Spleen (tissue), 7 donors: ENCODE measurements around the gene ZNF831.

Experiments
- CTCF ChIP-seq, 11 experiments: fragments of 200-600 bp in 7 of 11; fragments of 450-650 bp in 4 of 11; sonication (generic) in 4 of 11; IDR thresholded peaks in 8 of 11; conservative IDR thresholded peaks in 3 of 11; 1 replicate in 7 of 11; 2 replicates in 4 of 11; pipeline versions ENCODE4 v1.4.0 to v1.8.0; 2016 to 2021; ENCODE audit warnings: antibody characterized with exemption in 11 of 11, inconsistent platforms in 4 of 11, mild to moderate bottlenecking in 1 of 11
- POLR2A ChIP-seq, 3 donors: fragments of 450-650 bp; IDR thresholded peaks; one replicate each; pipeline ENCODE4 v1.5.1; 2017; ENCODE audit warnings: antibody characterized with exemption in 3 of 3, mild to moderate bottlenecking in 1 of 3
- donor health status: DM: no; HTN: no; CAD: no; lungs with moderate emphysema.
- donor health status: DM: no; HTN: no; CAD: no.
- donor health status: DM: no; HTN: no; CAD: no.

- TF ChIP-seq POLR2A (IDR thresholded peaks at IDR 0.05) (no peak), CTCF (IDR thresholded peaks at IDR 0.05 in 8 of 11, conservative IDR thresholded peaks at IDR 0.05 in 3 of 11) (no peak)
Measured at GRCh38 chr20:59145247-59145923, 18.2 kb upstream of the ZNF831 start.
